ENCODE results near the gene UPF3A. TPM values are rescaled to one million over a fixed set of nuclear protein-coding genes. Genes with fewer than 3 reads are reported as not detected.
A peak's percentile ranks its signal among the peaks of the same experiment; 100 is the strongest.
"Not testable (repeated sequence)": the region's sequence is repeated elsewhere in the genome, so short reads cannot be mapped to it uniquely, and the experiment has no call there.

The UPF3A gene
- total RNA-seq, 1 donor from 2014 or later, result 22.1 TPM

- DNase-seq (ENCODE audit: low spot score), result no peak
Measured at GRCh38 chr13:114304346-114305034, 23.1 kb downstream of the UPF3A start.

GRCh38 chr13:114309086-114309485 is 27.7 kb downstream of the UPF3A start:
- DNase-seq (ENCODE audit: low spot score), result no peak

GRCh38 chr13:114309806-114310410 is 28.5 kb downstream of the UPF3A start:
- DNase-seq (ENCODE audit: low spot score), result no peak

GRCh38 chr13:114310956-114311355 is 29.6 kb downstream of the UPF3A start:
- no peak for DNase-seq (ENCODE audit: low spot score)

GRCh38 chr13:114311387-114311786 is 30.0 kb downstream of the UPF3A start:
- no peak for DNase-seq (ENCODE audit: low spot score)

GRCh38 chr13:114311908-114312307 is 30.5 kb downstream of the UPF3A start:
- no peak for DNase-seq (ENCODE audit: low spot score)

GRCh38 chr13:114313061-114313860 is 31.9 kb downstream of the UPF3A start:
- DNase-seq (ENCODE audit: low spot score), result peak; percentile 8

GRCh38 chr13:114314074-114314912 is 32.9 kb downstream of the UPF3A start, which contains the start of gene CHAMP1:
TSS of gene CHAMP1 (plus strand) at chr13:114314503. CDS start at chr13:114323843, 9,340 bp downstream.
- DNase-seq (ENCODE audit: low spot score), result peak; percentile 97

GRCh38 chr13:114315074-114315785 is 33.8 kb downstream of the UPF3A start:
- no peak for DNase-seq (ENCODE audit: low spot score)

- DNase-seq (ENCODE audit: low spot score), result no peak
Measured at GRCh38 chr13:114318624-114319023, 37.2 kb downstream of the UPF3A start.

GRCh38 chr13:114319441-114319913 is 38.1 kb downstream of the UPF3A start:
- no peak for DNase-seq (ENCODE audit: low spot score)

- no peak for DNase-seq (ENCODE audit: low spot score)
Measured at GRCh38 chr13:114320065-114320464, 38.7 kb downstream of the UPF3A start.

GRCh38 chr13:114321256-114321655 is 39.9 kb downstream of the UPF3A start:
- DNase-seq (ENCODE audit: low spot score), result no peak

GRCh38 chr13:114323349-114323748 is 41.9 kb downstream of the UPF3A start:
- DNase-seq (ENCODE audit: low spot score), result no peak

GRCh38 chr13:114324334-114324733 is 42.9 kb downstream of the UPF3A start:
- DNase-seq (ENCODE audit: low spot score), result no peak

GRCh38 chr13:114325729-114326128 is 44.3 kb downstream of the UPF3A start:
- DNase-seq (ENCODE audit: low spot score), result no peak

- no peak for DNase-seq (ENCODE audit: low spot score)
Measured at GRCh38 chr13:114328034-114328433, 46.6 kb downstream of the UPF3A start.

- no peak for DNase-seq (ENCODE audit: low spot score)
Measured at GRCh38 chr13:114328595-114328994, 47.2 kb downstream of the UPF3A start.

GRCh38 chr13:114330086-114330485 is 48.7 kb downstream of the UPF3A start:
- DNase-seq (ENCODE audit: low spot score), result no peak

- not testable (repeated sequence) for DNase-seq (ENCODE audit: low spot score)
Measured at GRCh38 chr13:114333881-114334280, 52.5 kb downstream of the UPF3A start.

All from umbilical cord (tissue), 2 donors.